A549 (cell line): ENCODE measurements around the gene ARHGAP40. TPM values are rescaled to one million over a fixed set of nuclear protein-coding genes. Genes with fewer than 3 reads are reported as not detected.

Experiments used
- ATAC-seq, 2 experiments: fragments of 200-7000 bp in 1 of 2; fragments of >200 bp in 1 of 2; cut with Nextera tagmentation in 1 of 2; cut with Tn5 transposase in 1 of 2; 3 replicates each; pipeline versions ENCODE4 v1.8.0 to v1.9.1; 2018 to 2020; ENCODE audit warnings: mild to moderate bottlenecking in 1 of 2, moderate library complexity in 1 of 2
- CTCF ChIA-PET: fragments of 300-600 bp; sonication (Branson Sonifier 250); formaldehyde crosslinking; extraction: SDS; loops from one replicate; lab custom pipeline; 2021; ENCODE audit warnings: antibody characterized with exemption, inconsistent platforms; lab: Yijun Ruan, JAX
- POLR2A ChIA-PET: fragments of 350-600 bp; formaldehyde crosslinking; extraction: SDS; loops from one replicate; lab custom pipeline; 2021; ENCODE audit warnings: antibody characterized with exemption, inconsistent platforms; lab: Yijun Ruan, JAX
- DNase-seq, 2 experiments: peaks; one replicate each; pipeline versions ENCODE4 v3.0.0 to v3.0.0-alpha.2; 2011 to 2016; ENCODE audit warnings: low read depth in 1 of 2, low spot score in 1 of 2
- FAIRE-seq: peaks from 2 replicates; lab custom pipeline; 2011; peaks lifted over from hg19 to GRCh38; lab: Jason Lieb, UNC
- H3K27ac ChIP-seq, 2 experiments: fragments of >200 bp; sonication (Bioruptor Twin); formaldehyde crosslinking; 3 replicates each; pipeline ENCODE4 v1.5.1; 2016 to 2017
- H3K4me1 ChIP-seq: fragments of >200 bp; sonication (Bioruptor Twin); formaldehyde crosslinking; 3 replicates; pipeline ENCODE4 v1.6.1; 2016
- H3K4me2 ChIP-seq: fragments of >200 bp; sonication (Bioruptor Twin); formaldehyde crosslinking; 3 replicates; pipeline ENCODE4 v1.6.1; 2016
- H3K4me3 ChIP-seq: fragments of >200 bp; sonication (Bioruptor Twin); formaldehyde crosslinking; 3 replicates; pipeline ENCODE4 v1.5.1; 2016
- H3K9me3 ChIP-seq: fragments of >200 bp; sonication (Bioruptor Twin); formaldehyde crosslinking; 3 replicates; pipeline ENCODE4 v1.6.1; 2016
- CBX8 ChIP-seq: fragments of 200-600 bp; sonication (generic); IDR thresholded peaks from 2 replicates; pipeline ENCODE4 v1.6.1; 2016
- CEBPB ChIP-seq, 2 experiments: fragments of >200 bp in 1 of 2; sonication (Bioruptor Twin) in 1 of 2; formaldehyde crosslinking in 1 of 2; IDR thresholded peaks; 2 replicates each; pipeline ENCODE4 v1.6.1; 2012 to 2016
- CHD4 ChIP-seq: fragments of 200-600 bp; sonication (generic); IDR thresholded peaks from 2 replicates; pipeline ENCODE4 v1.6.1; 2016; ENCODE audit warnings: antibody characterized with exemption, mild to moderate bottlenecking, borderline replicate concordance
- EHF ChIP-seq: fragments of 250-450 bp; sonication (Bioruptor Pico); IDR thresholded peaks from 2 replicates; pipeline ENCODE4 v1.5.0; 2020; ENCODE audit warnings: mild to moderate bottlenecking
- FOSB ChIP-seq: fragments of 250-450 bp; sonication (Bioruptor Pico); IDR thresholded peaks from 2 replicates; pipeline ENCODE4 v1.5.0; 2020; ENCODE audit warnings: mild to moderate bottlenecking, moderate library complexity
- FOXS1 ChIP-seq: fragments of 250-450 bp; sonication (Bioruptor Pico); IDR thresholded peaks from 2 replicates; pipeline ENCODE4 v1.5.0; 2020; ENCODE audit warnings: mild to moderate bottlenecking, moderate library complexity
- GATA3 ChIP-seq: IDR thresholded peaks from 2 replicates; pipeline ENCODE4 v1.6.1; 2012; ENCODE audit warnings: borderline replicate concordance
- HDAC2 ChIP-seq: fragments of 200-600 bp; sonication (generic); IDR thresholded peaks from 2 replicates; pipeline ENCODE4 v1.6.1; 2016
- HEYL ChIP-seq: fragments of 250-450 bp; sonication (Bioruptor Pico); IDR thresholded peaks from 2 replicates; pipeline ENCODE4 v1.8.0; 2021; ENCODE audit warnings: mild to moderate bottlenecking, moderate library complexity
- HOXB13 ChIP-seq: fragments of 250-450 bp; sonication (Bioruptor Pico); IDR thresholded peaks from 2 replicates; pipeline ENCODE4 v1.5.0; 2020; ENCODE audit warnings: low read depth, mild to moderate bottlenecking, moderate library complexity
- JUN ChIP-seq, 2 experiments: fragments of >200 bp; sonication (Bioruptor Twin); formaldehyde crosslinking; IDR thresholded peaks; 2 replicates in 1 of 2; 3 replicates in 1 of 2; pipeline ENCODE4 v1.6.1; 2016 to 2017
- JUNB ChIP-seq: fragments of >200 bp; sonication (Bioruptor Twin); formaldehyde crosslinking; IDR thresholded peaks from 2 replicates; pipeline ENCODE4 v1.6.1; 2016
- KDM1A ChIP-seq: fragments of 200-600 bp; sonication (generic); IDR thresholded peaks from 2 replicates; pipeline ENCODE4 v1.6.1; 2016; ENCODE audit warnings: low read depth, mild to moderate bottlenecking
- NPAS2 ChIP-seq: fragments of 250-450 bp; sonication (Bioruptor Pico); IDR thresholded peaks from 2 replicates; pipeline ENCODE4 v1.8.0; 2022; ENCODE audit warnings: mild to moderate bottlenecking, moderate library complexity, borderline replicate concordance
- PHF8 ChIP-seq: fragments of 200-600 bp; sonication (generic); IDR thresholded peaks from 2 replicates; pipeline ENCODE4 v1.6.1; 2016; ENCODE audit warnings: low read depth, mild to moderate bottlenecking, antibody characterized with exemption, moderate library complexity, borderline replicate concordance
- POLR2A ChIP-seq: IDR thresholded peaks from 2 replicates; pipeline ENCODE4 v1.6.1; 2012; ENCODE audit warnings: mild to moderate bottlenecking, low read length
- POLR2AphosphoS2 ChIP-seq: conservative IDR thresholded peaks from 2 replicates; pipeline ENCODE4 v1.6.1; 2012; ENCODE audit warnings: low read length, improper control_type of control experiment, inconsistent platforms
- RNF2 ChIP-seq: fragments of 200-600 bp; sonication (generic); IDR thresholded peaks from 2 replicates; pipeline ENCODE4 v1.6.1; 2016; ENCODE audit warnings: low read depth, mild to moderate bottlenecking, antibody characterized with exemption, moderate library complexity, borderline replicate concordance
- TFCP2L1 ChIP-seq: fragments of 250-450 bp; sonication (Bioruptor Pico); IDR thresholded peaks from 2 replicates; pipeline ENCODE4 v1.5.0; 2021; ENCODE audit warnings: mild to moderate bottlenecking
- TP53 ChIP-seq: fragments of 250-450 bp; sonication (Bioruptor Pico); IDR thresholded peaks from 2 replicates; pipeline ENCODE4 v1.5.0; 2021; ENCODE audit warnings: mild to moderate bottlenecking, moderate library complexity
- ZSCAN20 ChIP-seq: fragments of 250-450 bp; sonication (Bioruptor Pico); IDR thresholded peaks from 2 replicates; pipeline ENCODE4 v1.8.0; 2022; ENCODE audit warnings: mild to moderate bottlenecking, moderate library complexity
- WGBS: methylation state at CpG from one replicate; pipeline ENCODE4 v1.1.6; 2017; ENCODE audit errors: missing lambda C conversion rate; 5-methylcytosine and 5-hydroxymethylcytosine counted together
- polyA plus RNA-seq, 4 experiments: library from polyadenylated mRNA; depleted of rRNA in 3 of 4; stranded (reverse); fragments of >200 nt; fragmentation: RNase III in 1 of 4; extraction: RNeasy Plus Mini Kit Qiagen cat#74134 plus additional on column Dnase treatment in 1 of 4; gene quantifications; 2 replicates in 3 of 4; 3 replicates in 1 of 4; pipeline ENCODE4 v1.2.3, GENCODE V29; 2011 to 2017
- TF ChIP-seq, protein P1 (sequence below): fragments of 250-450 bp; sonication (Bioruptor Pico); IDR thresholded peaks from 2 replicates; pipeline ENCODE4 v1.5.0; 2020; ENCODE audit warnings: low read depth, mild to moderate bottlenecking, moderate library complexity
- TF ChIP-seq, protein P2 (sequence below): IDR thresholded peaks from 2 replicates; pipeline ENCODE4 v1.6.1; 2012; ENCODE audit warnings: low read depth, borderline replicate concordance
- TF ChIP-seq, protein P3 (sequence below): fragments of 200-600 bp; sonication (generic); IDR thresholded peaks from 2 replicates; pipeline ENCODE4 v1.6.1; 2016; ENCODE audit warnings: antibody characterized with exemption, mild to moderate bottlenecking, moderate library complexity
- TF ChIP-seq, protein P4 (sequence below): fragments of 450-650 bp; IDR thresholded peaks from 2 replicates; pipeline ENCODE4 v1.6.1; 2014; ENCODE audit warnings: antibody characterized with exemption

Gene ARHGAP40
- polyA plus RNA-seq, 2 of the 4 experiments (the other 2 are of a cell fraction) = not detected

DNA sequence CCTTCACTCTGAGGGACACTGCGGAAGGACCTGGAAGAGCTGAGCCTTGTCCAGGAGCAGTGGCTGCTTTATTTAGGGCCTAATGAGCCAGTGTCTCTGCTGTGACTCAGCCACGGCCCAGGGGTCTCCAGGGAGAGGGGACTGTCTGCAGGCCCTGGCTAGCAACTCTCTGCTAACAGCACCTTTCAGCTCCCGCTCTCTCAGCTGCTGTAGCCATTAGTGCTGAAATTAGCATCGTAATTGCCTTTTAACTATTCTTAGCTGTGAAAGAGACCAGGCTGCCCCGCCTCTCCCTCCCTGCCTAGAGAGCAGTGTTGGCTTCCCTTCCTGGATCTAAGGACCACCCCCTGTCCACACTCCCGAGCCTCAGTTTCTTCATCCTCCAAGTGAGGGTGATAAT, 69.6 kb downstream of the ARHGAP40 start:
- 42% methylated on average over 6 of the region's 6 CpGs for WGBS
- DNase-seq (no peak), FAIRE-seq (no peak), ATAC-seq (no peak)
- H3K27ac ChIP-seq = no peak overlapping the region
- no peak overlapping the region for H3K4me3 ChIP-seq
- CTCF ChIA-PET = interaction anchor here (0.6 to 4.0 kb wide), 8 partner anchors 11 to 297 kb away, joined by 3 to 14 read pairs (median 4); no protein-coding TSS in a partner anchor
- H3K9me3 ChIP-seq = no peaks in the 10 kb centered on the region
- H3K4me1 ChIP-seq = no peaks in the 10 kb centered on the region
- POLR2A ChIA-PET = no interaction called here
- TF ChIP-seq, protein P1, sequence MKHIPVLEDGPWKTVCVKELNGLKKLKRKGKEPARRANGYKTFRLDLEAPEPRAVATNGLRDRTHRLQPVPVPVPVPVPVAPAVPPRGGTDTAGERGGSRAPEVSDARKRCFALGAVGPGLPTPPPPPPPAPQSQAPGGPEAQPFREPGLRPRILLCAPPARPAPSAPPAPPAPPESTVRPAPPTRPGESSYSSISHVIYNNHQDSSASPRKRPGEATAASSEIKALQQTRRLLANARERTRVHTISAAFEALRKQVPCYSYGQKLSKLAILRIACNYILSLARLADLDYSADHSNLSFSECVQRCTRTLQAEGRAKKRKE = no peak
- TF ChIP-seq, protein P2, sequence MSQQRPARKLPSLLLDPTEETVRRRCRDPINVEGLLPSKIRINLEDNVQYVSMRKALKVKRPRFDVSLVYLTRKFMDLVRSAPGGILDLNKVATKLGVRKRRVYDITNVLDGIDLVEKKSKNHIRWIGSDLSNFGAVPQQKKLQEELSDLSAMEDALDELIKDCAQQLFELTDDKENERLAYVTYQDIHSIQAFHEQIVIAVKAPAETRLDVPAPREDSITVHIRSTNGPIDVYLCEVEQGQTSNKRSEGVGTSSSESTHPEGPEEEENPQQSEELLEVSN = no peak
- no peak for TF ChIP-seq FOSB (CRISPR knock-in tag)
- TF ChIP-seq JUN (IDR thresholded peaks at IDR 0.05) = no peak
- TF ChIP-seq, protein P3, sequence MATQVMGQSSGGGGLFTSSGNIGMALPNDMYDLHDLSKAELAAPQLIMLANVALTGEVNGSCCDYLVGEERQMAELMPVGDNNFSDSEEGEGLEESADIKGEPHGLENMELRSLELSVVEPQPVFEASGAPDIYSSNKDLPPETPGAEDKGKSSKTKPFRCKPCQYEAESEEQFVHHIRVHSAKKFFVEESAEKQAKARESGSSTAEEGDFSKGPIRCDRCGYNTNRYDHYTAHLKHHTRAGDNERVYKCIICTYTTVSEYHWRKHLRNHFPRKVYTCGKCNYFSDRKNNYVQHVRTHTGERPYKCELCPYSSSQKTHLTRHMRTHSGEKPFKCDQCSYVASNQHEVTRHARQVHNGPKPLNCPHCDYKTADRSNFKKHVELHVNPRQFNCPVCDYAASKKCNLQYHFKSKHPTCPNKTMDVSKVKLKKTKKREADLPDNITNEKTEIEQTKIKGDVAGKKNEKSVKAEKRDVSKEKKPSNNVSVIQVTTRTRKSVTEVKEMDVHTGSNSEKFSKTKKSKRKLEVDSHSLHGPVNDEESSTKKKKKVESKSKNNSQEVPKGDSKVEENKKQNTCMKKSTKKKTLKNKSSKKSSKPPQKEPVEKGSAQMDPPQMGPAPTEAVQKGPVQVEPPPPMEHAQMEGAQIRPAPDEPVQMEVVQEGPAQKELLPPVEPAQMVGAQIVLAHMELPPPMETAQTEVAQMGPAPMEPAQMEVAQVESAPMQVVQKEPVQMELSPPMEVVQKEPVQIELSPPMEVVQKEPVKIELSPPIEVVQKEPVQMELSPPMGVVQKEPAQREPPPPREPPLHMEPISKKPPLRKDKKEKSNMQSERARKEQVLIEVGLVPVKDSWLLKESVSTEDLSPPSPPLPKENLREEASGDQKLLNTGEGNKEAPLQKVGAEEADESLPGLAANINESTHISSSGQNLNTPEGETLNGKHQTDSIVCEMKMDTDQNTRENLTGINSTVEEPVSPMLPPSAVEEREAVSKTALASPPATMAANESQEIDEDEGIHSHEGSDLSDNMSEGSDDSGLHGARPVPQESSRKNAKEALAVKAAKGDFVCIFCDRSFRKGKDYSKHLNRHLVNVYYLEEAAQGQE = no peak
- no peak for TF ChIP-seq ZSCAN20
- no peak for TF ChIP-seq FOXS1 (CRISPR knock-in tag)
- TF ChIP-seq CEBPB (IDR thresholded peaks at IDR 0.05) = no peak
- TF ChIP-seq CHD4 = no peak
- TF ChIP-seq TFCP2L1 (CRISPR knock-in tag) = no peak
- no peak for TF ChIP-seq HOXB13 (CRISPR knock-in tag)
- no peak for TF ChIP-seq GATA3
- no peak for TF ChIP-seq RNF2
- TF ChIP-seq HDAC2 = no peak
- TF ChIP-seq KDM1A = no peak
- no peak for TF ChIP-seq NPAS2
- no peak for TF ChIP-seq TP53 (CRISPR knock-in tag)
- TF ChIP-seq PHF8 = no peak
- TF ChIP-seq POLR2AphosphoS2 = no peak
- TF ChIP-seq, all 56 proteins: peak for 0
- no peak overlapping the region for H3K4me2 ChIP-seq

DNA sequence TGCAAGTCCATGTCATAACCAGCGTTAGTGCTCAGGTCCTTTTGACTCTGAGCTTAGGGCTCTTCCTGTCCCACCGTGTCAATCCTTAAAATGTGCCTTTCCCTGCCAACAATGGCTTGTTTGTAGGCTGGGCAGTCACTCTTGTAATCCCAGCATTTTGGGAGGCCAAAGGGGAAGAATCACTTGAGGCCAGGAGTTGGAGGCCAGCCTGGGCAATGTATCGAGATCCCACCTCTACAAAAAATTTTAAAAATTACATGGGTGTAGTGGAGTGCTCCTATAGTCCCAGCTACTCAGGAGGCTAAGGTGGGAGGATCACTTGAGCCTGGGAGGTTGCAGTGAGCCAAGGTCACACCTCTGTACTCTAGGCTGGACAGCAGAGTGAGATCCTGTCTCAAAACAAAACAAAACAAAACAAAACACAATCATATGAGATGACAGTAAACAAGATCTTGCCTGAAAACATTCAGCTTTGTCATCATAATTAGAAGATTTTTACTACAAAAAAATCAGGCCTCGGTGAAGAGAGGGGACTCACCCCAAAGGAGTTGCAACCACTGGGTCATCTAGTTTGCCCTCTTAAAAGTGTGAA, 70.2 kb downstream of the ARHGAP40 start:
- no peak overlapping the region for H3K4me3 ChIP-seq
- ATAC-seq (no peak), DNase-seq (no peak)
- WGBS = 10% methylated on average over 4 of the region's 4 CpGs
- H3K4me2 ChIP-seq = no peak overlapping the region
- H3K4me1 ChIP-seq = no peaks in the 10 kb centered on the region
- CTCF ChIA-PET = interaction anchor here (0.6 to 4.0 kb wide), 11 partner anchors 11 to 297 kb away, joined by 3 to 14 read pairs (median 4); no protein-coding TSS in a partner anchor
- no peaks in the 10 kb centered on the region for H3K9me3 ChIP-seq
- no peak overlapping the region for H3K27ac ChIP-seq
- TF ChIP-seq POLR2A = no peak
- TF ChIP-seq KDM1A = no peak
- no peak for TF ChIP-seq PHF8
- TF ChIP-seq EHF (CRISPR knock-in tag) = no peak
- no peak for TF ChIP-seq JUNB
- TF ChIP-seq, protein P4, sequence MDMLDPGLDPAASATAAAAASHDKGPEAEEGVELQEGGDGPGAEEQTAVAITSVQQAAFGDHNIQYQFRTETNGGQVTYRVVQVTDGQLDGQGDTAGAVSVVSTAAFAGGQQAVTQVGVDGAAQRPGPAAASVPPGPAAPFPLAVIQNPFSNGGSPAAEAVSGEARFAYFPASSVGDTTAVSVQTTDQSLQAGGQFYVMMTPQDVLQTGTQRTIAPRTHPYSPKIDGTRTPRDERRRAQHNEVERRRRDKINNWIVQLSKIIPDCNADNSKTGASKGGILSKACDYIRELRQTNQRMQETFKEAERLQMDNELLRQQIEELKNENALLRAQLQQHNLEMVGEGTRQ = no peak
- no peak for TF ChIP-seq TP53 (CRISPR knock-in tag)
- TF ChIP-seq, protein P2 = no peak
- no peak for TF ChIP-seq POLR2AphosphoS2
- no peak for TF ChIP-seq CBX8
- no peak for TF ChIP-seq HEYL (CRISPR knock-in tag)
- TF ChIP-seq, all 56 proteins: peak for 0
- POLR2A ChIA-PET = no interaction called here
- FAIRE-seq = no peak
